Activated CD4-positive, alpha-beta T cell treated with anti-CD3 and anti-CD28 coated beads for 48 hours (primary cell): ENCODE measurements around the gene FTL.
A peak's percentile ranks its signal among the peaks of the same experiment; 100 is the strongest.
"Not testable (repeated sequence)": the region's sequence is repeated elsewhere in the genome, so short reads cannot be mapped to it uniquely, and the experiment has no call there.

Experiments used
- DNase-seq: peaks from one replicate; pipeline ENCODE4 v3.0.0-alpha.2; 2020

FTL gene

GRCh38 chr19:48965040-48965805, at the start of gene FTL:
TSS of gene FTL (plus strand) at chr19:48965309. CDS start at chr19:48965508, 199 bp downstream.
- DNase-seq, result peak; percentile 94

DNA sequence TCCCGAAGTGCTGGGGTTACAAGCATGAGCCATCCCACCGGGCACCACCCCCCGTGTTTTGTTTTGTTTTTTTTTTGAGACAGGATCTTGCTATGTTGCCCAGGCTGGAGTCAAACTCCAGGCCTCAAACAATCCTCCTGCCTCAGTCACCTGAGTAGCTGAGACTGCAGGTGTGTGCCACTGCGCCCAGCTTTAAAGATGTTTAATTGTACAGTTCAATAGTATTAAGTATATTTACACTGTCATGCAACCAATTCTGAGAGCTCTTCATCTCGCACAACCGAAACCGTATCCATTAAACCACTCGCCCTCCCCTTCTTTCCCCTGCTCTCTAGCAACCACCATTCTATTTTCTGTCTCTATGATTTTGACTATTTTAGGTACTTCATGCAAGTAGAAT, 49.4 kb upstream of the FTL start:
- DNase-seq, result no peak

GRCh38 chr19:48918071-48918470, 47.0 kb upstream of the FTL start:
- no peak for DNase-seq

DNA sequence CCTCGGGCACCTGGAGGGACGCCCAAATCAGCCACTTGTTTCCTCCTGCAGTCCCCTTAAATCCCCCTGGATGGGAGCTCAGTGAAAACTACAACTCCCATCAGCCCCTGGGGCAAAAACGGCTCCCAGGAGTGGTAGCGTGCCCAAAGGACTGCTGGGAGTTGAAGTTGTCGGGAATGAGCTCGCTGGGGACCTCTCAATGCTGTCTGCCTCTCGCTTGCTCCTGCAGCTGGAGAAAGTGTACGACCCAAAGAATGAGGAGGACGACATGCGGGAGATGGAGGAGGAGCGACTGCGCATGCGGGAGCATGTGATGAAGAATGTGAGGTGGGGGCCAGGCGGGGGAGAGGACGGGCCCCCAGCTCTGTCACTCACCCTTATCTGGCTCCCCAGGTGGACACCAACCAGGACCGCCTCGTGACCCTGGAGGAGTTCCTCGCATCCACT, 46.3 kb upstream of the FTL start:
- peak; percentile 36 for DNase-seq

- not testable (repeated sequence) for DNase-seq
Observed at GRCh38 chr19:48919271-48919670, 45.8 kb upstream of the FTL start.

GRCh38 chr19:48920949-48921348, 44.2 kb upstream of the FTL start:
- no peak for DNase-seq

- DNase-seq, result no peak
Observed at GRCh38 chr19:48921721-48922500, 43.2 kb upstream of the FTL start.

GRCh38 chr19:48922548-48923490, 42.3 kb upstream of the FTL start:
- no peak for DNase-seq

DNA sequence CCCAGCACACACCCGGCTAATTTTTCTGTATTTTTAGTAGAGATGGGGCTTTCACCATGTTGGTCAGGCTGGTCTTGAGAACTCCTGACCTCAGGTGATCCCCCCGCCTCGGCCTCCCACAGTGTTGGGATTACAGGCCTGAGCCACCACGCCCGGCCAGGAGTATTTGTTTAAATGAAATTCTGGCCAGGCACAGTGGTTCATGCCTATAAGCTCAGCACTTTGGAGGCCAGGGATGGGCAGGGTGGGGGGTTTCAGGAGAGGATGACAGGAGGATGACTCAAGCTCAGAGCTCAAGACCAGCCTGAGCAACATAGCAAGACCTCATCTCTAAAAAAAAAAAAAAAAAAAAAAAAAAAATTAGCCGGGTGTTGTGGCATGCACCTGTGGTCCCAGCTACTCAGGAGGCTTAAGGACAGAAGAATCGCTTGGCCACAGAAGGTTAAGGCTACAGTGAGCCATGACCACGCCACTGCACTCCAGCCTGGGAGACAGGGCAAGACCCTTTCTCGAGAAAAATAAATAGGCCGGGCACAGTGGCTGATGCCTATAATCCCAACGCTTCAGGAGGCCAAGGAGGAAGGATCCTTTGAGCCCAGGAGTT, 39.8 kb upstream of the FTL start:
- peak; percentile 17 for DNase-seq

DNA sequence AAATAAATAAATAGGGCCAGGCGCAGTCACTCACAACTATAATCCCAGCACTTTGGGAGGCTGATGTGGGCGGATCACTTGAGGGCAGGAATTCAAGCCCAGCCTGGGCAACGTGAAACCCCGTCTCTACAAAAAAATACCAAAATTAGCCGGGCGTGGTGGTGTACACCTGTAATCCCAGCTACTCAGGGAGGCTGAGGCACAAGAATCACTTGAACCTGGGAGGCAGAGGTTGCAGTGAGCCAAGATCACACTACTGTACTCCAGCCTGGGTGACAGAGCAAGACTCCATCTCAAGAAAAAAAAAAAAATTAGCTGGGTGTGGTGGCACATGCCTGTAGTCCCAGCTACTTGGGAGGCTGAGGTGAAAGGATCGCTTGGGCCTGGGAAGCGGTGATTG, 39.2 kb upstream of the FTL start:
- not testable (repeated sequence) for DNase-seq

DNA sequence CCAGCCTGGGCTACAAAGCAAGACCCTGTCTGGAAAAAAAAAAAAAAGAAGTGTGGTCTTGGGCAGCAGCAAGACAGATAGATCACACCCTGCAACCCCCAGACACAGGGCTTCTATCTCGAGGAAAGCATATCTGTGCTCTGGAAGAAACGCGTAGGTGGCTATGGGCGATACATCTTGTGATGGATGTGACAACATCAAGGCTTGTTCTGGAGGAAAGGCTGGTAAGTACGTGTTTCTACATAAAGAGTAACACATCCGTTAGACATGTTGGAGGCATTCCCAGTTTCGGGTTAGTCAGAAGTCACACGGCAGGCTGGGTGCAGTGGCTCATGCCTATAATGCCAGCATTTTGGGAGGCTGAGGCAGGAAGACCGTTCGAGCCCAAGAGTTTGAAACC, 38.2 kb upstream of the FTL start:
- DNase-seq, result peak; percentile 44

- DNase-seq, result not testable (repeated sequence)
Observed at GRCh38 chr19:48927692-48928091, 37.4 kb upstream of the FTL start.

- no peak for DNase-seq
Observed at GRCh38 chr19:48928164-48929025, 36.7 kb upstream of the FTL start.

DNA sequence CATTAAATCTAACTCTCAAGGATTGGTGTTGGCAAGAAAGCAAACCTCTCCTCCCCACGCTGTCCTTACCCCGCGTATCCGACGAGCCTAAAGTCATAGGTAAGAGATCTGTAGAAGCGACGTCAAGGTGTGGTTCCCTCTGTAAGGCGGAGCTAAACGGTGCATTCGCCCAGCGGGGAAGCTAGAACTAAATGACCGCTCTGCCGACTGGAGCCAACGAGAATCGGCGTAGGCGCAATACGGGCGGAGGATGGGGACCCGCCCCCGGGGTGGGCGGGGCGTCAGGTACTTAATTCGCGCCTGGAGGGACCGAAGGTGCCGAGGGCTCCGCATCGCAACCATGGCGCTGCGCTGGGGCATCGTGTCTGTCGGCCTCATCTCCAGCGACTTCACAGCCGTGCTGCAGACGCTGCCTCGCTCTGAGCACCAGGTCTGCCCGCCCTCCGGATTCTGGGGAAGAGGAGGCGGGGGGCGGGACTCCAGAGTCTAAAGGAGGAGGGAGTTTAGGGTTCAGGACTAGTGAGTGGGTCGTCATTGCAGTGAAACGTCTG, 31.7 kb upstream of the FTL start, which contains the start of gene DHDH:
DHDH (plus strand) TSS at position 318 of the 551 bp plus-strand sequence; CDS start at position 341, 23 bp downstream.
- DNase-seq, result peak; percentile 83

DNA sequence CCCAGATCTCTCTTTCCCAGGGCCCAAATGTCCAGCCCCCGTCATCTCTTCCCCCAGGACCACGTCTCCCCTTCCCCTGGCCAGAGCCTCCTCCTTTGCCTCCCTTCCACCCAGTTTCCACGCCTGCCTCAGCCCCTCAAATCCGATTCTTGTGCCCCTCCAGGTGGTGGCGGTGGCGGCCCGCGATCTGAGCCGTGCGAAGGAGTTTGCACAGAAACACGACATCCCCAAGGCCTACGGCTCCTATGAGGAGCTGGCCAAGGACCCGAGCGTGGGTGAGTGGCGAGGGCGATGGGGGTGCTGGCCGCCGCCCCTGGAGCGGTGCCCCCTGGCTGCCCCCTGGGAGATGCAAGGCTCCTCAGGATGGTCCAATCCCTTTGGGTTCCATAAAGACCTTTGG, 30.3 kb upstream of the FTL start:
- DNase-seq, result no peak

DNA sequence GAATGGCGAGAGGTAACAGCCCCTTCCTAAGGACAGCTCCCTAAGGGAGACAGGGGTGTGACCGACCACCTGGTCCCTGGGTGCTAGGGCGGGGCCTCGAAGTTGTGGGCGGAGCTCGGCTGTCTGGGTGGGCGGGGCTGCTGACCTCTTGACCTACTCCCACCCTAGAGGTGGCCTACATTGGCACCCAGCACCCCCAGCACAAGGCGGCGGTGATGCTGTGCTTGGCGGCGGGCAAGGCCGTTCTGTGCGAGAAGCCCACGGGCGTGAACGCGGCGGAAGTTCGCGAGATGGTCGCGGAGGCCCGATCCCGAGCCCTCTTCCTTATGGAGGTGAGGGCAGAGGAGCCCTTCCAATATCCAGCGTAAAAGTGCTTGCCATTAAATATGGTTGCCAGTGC, 29.2 kb upstream of the FTL start:
- no peak for DNase-seq

DNA sequence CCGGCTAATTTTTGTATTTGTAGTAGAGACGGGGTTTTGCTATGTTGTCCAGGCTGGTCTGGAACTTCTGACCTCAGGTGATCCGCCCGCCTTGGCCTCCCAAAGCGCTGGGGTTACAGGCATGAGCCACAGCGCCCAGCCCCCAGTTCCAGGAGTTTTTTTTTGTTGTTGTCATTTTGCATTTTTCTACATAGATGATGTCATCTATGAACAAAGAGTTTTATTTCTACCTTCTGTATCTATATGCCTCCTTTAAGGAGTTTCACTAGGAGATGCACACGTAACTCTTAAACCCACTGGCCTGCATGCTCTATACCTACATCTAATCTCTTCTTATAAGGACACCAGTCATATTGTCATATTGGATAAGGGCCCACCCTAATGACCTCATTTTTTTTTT, 26.9 kb upstream of the FTL start:
- no peak for DNase-seq

DNA sequence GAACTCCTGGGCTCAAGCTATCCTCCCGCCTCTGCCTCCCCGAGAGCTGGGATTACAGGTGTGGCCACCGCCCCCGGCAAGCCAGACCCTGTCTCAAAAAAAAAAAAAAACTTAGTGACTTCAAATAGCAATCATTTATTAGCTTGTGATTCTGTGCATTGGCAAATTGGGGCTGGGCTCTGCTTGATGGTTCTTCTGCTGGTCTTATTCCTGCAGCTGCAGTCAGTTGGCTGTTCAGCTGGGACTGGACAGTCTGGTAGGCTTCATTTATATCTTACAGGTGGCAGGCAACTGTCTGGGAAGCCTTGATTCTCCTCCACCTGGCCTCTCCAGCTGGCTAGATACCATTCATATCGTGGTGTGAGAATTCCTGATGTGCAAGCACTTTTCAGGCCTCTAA, 24.2 kb upstream of the FTL start:
- no peak for DNase-seq

- DNase-seq, result no peak
Observed at GRCh38 chr19:48943081-48943480, 22.0 kb upstream of the FTL start.

GRCh38 chr19:48945415-48945814, 19.7 kb upstream of the FTL start:
- DNase-seq, result no peak

DNA sequence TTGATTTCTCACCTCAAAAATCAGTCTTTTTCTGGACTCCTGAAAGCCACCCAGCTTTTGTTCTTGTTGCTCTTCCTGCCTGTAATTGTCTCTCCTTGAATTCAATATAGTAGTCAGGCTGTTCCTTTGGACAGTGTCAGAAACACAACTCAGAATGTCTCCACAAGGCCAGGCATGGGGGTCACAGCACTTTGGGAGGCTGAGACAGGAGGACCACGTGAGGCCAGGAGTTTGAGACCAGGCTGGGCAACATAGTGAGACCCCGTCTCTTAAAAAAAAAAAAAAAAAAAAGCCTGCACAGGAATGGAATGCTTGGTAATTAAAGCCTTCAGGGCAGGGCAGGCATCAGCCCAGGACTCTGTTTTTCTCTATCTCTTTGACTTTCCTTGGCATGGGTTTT, 19.3 kb upstream of the FTL start:
- DNase-seq, result no peak
